GM12801 (cell line): ENCODE data around the gene RANBP3.

Experiments
- CTCF ChIP-seq: IDR thresholded peaks from one replicate; pipeline ENCODE4 v1.5.1; 2011; ENCODE audit warnings: control low read depth; ENCODE audit not compliant: insufficient read length; ENCODE audit errors: extremely low read depth

Gene RANBP3

GRCh38 chr19:5978606-5979552 lies 939 bp upstream of the RANBP3 start:
- no peak for TF ChIP-seq CTCF

- TF ChIP-seq CTCF, result no peak
Measured at GRCh38 chr19:5977222-5977784, 637 bp downstream of the RANBP3 start.

- TF ChIP-seq CTCF, result no peak
Measured at GRCh38 chr19:5976768-5977167, 1.2 kb downstream of the RANBP3 start.

- TF ChIP-seq CTCF, result no peak
Measured at GRCh38 chr19:5975388-5975728, 2.6 kb downstream of the RANBP3 start.

GRCh38 chr19:5974721-5975387 lies 3.1 kb downstream of the RANBP3 start:
- TF ChIP-seq CTCF, result no peak

- no peak for TF ChIP-seq CTCF
Measured at GRCh38 chr19:5973867-5974635, 3.9 kb downstream of the RANBP3 start.

- TF ChIP-seq CTCF, result no peak
Measured at GRCh38 chr19:5973376-5973775, 4.6 kb downstream of the RANBP3 start.
